IPS DF 19.7 (cell line): Measurements from ENCODE around the gene AGFG2.

Experiments used
- DNase-seq: peaks from one replicate; pipeline ENCODE4 v3.0.0-alpha.2; 2013; ENCODE audit warnings: low read depth, low spot score

AGFG2 gene

GRCh38 chr7:100586266-100587025 lies 47.4 kb downstream of the AGFG2 start, which contains the start of gene FBXO24:
Gene FBXO24, plus strand, starts transcription at chr7:100586328. Its CDS starts 298 bp downstream, at chr7:100586626.
- DNase-seq = peak; percentile 98

DNA sequence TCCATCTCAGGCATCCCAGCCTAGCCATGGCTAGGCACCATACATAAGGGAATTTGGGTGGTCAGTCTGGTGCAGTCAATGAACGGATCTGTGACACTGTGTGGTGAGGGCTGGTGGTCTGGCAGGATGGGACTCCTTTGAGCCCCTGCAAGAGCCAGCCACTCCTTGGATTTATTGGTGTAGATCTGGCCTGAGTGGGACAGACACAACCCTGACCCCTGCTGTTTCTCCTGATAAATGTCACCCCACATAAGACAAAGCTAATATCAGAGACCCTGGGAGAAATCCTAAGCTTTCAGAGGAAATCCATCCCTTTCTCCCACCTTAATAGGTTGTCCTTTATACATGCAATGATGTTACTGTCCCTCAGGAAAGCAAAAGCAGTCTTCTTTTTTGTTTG lies 49.4 kb downstream of the AGFG2 start:
- DNase-seq = no peak

- DNase-seq = no peak
Measured at GRCh38 chr7:100589341-100589947, 50.4 kb downstream of the AGFG2 start.

GRCh38 chr7:100590077-100590737 lies 51.2 kb downstream of the AGFG2 start:
- no peak for DNase-seq

- no peak for DNase-seq
Measured at GRCh38 chr7:100591596-100591995, 52.6 kb downstream of the AGFG2 start.

- DNase-seq = no peak
Measured at GRCh38 chr7:100595188-100595587, 56.2 kb downstream of the AGFG2 start.

- DNase-seq = no peak
Measured at GRCh38 chr7:100598425-100598824, 59.4 kb downstream of the AGFG2 start.

- no peak for DNase-seq
Measured at GRCh38 chr7:100599911-100600729, 61.1 kb downstream of the AGFG2 start.

GRCh38 chr7:100600730-100601038 lies 61.7 kb downstream of the AGFG2 start:
- DNase-seq = no peak

DNA sequence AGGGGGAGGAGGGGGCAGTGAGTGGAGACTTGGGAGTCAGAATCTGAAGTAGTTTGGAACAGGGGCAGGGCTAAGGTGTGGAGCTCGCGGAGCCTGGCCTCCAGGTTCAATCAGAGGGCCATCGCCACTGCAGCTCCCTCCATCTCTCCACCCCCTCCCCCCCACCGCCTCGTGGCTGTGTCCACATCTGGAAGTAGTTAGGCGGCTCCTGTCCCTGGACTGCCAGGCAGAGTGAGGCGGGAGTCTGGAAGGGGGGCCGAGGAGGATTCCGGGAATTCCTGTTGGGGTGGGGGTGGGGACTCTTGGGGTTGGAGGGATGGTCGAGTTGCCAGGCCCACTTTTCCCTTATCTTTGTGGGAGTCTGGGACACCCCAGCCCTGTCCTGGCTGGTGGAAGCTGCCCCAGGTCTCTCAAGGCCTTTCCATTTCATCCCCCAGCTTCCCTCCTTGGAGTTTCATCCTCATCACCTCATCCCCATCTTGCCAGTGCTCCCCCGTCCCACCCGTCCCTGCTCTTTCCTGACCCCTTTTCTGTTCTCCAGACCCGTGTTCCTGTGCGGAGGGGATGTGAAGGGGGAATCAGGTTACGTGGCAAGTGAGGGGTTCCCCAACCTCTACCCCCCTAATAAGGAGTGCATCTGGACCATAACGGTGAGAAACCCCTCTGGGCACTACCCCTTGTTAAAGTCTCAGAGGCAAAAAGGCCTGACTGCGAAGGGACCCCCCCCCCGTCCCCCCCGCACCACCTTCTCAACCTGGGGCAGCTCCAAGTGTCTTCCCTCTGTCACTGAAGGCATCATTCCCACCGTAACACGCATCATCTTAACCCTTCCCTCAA lies 64.1 kb downstream of the AGFG2 start:
- DNase-seq = no peak

DNA sequence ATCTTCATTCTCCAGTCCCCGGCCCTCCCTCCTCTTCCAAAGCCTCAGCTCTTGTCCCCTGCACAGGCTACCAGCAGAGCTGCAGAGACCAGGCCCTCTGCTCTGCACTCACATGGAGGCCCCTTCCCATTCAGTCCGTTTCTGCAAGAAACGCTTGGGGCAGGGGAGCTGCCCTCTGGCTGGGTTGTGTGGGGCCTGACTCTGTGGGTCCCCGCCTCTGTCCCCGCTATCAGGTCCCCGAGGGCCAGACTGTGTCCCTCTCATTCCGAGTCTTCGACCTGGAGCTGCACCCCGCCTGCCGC lies 64.7 kb downstream of the AGFG2 start:
- DNase-seq = no peak

- no peak for DNase-seq
Measured at GRCh38 chr7:100604028-100604975, 65.3 kb downstream of the AGFG2 start.

- no peak for DNase-seq
Measured at GRCh38 chr7:100604976-100605911, 66.2 kb downstream of the AGFG2 start.

DNA sequence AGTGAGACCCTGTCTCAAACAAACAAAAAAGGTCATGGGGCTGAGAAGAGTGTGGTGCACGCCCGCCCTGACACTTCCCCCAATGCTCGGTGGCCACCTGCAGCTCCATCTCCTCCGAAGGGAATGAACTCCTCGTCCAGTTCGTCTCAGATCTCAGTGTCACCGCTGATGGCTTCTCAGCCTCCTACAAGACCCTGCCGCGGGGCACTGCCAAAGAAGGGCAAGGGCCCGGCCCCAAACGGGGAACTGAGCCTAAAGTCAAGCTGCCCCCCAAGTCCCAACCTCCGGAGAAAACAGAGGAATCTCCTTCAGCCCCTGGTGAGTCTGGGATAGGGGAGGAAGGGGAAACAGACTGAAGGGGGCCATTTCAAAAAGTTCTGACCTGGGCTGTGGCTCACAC lies 67.3 kb downstream of the AGFG2 start:
- no peak for DNase-seq

DNA sequence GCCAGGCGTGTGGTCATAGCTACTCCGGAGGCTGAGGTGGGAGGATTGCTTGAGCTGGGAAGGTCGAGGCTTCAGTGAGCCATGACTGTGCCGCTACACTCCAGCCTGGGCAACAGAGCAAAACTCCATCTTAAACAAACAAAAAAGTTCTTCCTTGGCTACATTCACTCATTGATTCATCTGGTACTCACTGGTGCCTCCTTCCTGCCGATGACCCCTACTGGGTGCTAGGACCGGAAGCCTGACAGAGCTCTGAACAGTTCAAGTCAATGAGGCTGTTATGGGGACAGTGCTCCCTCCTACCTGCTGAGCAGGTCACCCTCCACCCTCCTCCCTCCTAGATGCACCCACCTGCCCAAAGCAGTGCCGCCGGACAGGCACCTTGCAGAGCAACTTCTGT lies 68.1 kb downstream of the AGFG2 start:
- DNase-seq = no peak

DNA sequence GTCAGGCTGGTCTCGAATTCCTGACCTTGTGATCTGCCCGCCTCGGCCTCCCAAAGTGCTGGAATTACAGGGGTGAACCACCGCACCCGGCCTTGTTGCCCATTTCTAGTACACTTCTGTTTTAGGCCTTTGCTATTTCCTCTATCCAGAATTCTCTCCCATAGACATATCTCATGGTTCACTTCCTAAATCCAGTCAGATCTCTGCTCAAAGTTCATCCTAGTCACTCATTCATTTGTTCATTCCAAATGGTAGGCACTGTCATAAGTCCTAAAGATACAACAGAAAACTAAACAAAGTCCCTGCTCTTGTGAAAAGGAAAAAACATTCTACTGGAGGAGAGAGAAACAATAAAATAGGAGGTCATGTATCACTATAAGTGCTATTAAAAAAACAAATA lies 71.0 kb downstream of the AGFG2 start:
- DNase-seq = no peak

DNA sequence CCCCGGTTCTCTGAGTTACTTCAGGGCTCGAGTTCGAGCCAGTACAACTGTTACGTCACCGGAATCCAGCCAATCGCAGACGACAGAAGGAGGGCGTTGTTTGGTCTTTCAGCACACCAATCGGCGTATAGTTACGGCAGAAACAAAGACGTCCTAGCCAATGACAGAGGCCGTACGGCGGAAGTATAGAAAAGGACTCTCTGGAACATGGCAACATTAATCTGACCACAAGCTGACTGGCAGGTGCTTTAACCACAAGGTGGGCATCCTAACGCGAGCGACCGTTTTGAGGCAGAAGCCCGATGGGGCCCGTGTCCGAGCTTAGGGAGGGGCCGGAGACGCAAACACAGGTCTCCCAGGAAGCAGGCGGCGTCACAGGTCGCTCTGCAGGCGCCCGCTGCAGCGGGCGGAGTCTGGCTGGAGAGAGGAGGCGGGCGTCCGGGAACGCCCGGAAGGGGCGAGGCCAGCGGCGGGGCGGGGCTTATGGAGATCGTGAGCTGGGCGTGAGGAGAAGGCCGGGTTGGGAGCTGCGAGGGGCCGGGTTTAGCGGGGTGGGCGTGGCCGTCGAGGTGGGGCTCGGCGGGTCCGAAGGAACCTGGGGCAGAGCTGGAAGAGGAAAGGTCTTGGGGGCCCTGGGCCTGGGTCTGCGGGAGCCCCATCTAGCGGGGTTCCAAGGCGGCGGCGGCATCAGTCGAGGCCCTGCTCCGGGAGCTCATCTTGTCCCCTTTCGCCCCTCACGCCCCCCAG lies 73.2 kb downstream of the AGFG2 start, which contains the start of gene MOSPD3:
MOSPD3 (plus strand) TSS at position 558 of the 747 bp plus-strand sequence. CDS start 252 bp downstream, outside the sequence.
- peak; percentile 100 for DNase-seq

GRCh38 chr7:100612730-100613390 lies 73.9 kb downstream of the AGFG2 start:
- no peak for DNase-seq
